Ascending aorta (tissue), 2 donors: ENCODE data around the gene TBC1D22B. TPM values are rescaled to one million over a fixed set of nuclear protein-coding genes. Genes with fewer than 3 reads are reported as not detected.
"Not testable (repeated sequence)": the region's sequence is repeated elsewhere in the genome, so short reads cannot be mapped to it uniquely, and the experiment has no call there.

Source experiments
- DNase-seq, 2 donors: peaks; one replicate each; pipeline ENCODE4 v3.0.0-alpha.2; 2019; ENCODE audit warnings: low spot score in 2 of 2
- H3K27ac ChIP-seq, 2 donors: fragments of 200-600 bp; sonication (generic); one replicate each; pipeline ENCODE4 v1.5.1; 2016 to 2017; ENCODE audit warnings: mild to moderate bottlenecking in 1 of 2
- H3K27me3 ChIP-seq: fragments of 200-600 bp; sonication (generic); one replicate; pipeline ENCODE4 v1.5.1; 2017
- H3K36me3 ChIP-seq, 2 donors: fragments of 200-600 bp; sonication (generic); one replicate each; pipeline ENCODE4 v1.5.1; 2016
- H3K4me1 ChIP-seq, 2 donors: fragments of 200-600 bp; sonication (generic); one replicate each; pipeline ENCODE4 v1.5.1; 2016 to 2017; ENCODE audit warnings: mild to moderate bottlenecking in 1 of 2
- H3K4me3 ChIP-seq, 2 donors: fragments of 200-600 bp; sonication (generic); one replicate each; pipeline ENCODE4 v1.5.1; 2016 to 2017; ENCODE audit warnings: mild to moderate bottlenecking in 1 of 2
- H3K9me3 ChIP-seq, 2 donors: fragments of 200-600 bp; sonication (generic); one replicate each; pipeline ENCODE4 v1.5.1; 2016
- intact Hi-C: fragments of 100-400 bp; cut with DNase I; formaldehyde crosslinking; loops from one replicate; pipeline ENCODE4 v1.15.1; 2023
- total RNA-seq: library from RNA; depleted of rRNA; stranded (reverse); fragments of >200 nt; gene quantifications from one replicate; pipeline ENCODE4 v1.1.0, GENCODE V29; 2016
- TF ChIP-seq, protein P1 (sequence below), 3 experiments: fragments of 200-600 bp in 2 of 3; fragments of 450-650 bp in 1 of 3; sonication (generic) in 2 of 3; IDR thresholded peaks; one replicate each; pipeline ENCODE4 v1.5.1; 2016 to 2019; ENCODE audit warnings: antibody characterized with exemption in 3 of 3, mild to moderate bottlenecking in 1 of 3, moderate library complexity in 1 of 3

The TBC1D22B gene
- total RNA-seq, 1 donor from 2014 or later, result 11.1 TPM

- H3K9me3 ChIP-seq, result no peaks in the 10 kb centered on the region
- H3K27me3 ChIP-seq, result no peaks in the 10 kb centered on the region
- intact Hi-C loops, result loop anchor here (5.0 to 10.0 kb wide), 2 partner anchors 111 to 369 kb away; partner anchors contain the start of gene CMTR1
- peak overlapping the region; percentile 38 to 77 for H3K27ac ChIP-seq
- H3K4me1 ChIP-seq, result peaks cover 0 to 20% of the 10 kb centered on the region in 2 donors
- no peak for DNase-seq
- H3K4me3 ChIP-seq, result no peak overlapping the region
- peaks cover 14 to 25% of the 10 kb centered on the region in 2 donors for H3K36me3 ChIP-seq
- TF ChIP-seq, protein P1, sequence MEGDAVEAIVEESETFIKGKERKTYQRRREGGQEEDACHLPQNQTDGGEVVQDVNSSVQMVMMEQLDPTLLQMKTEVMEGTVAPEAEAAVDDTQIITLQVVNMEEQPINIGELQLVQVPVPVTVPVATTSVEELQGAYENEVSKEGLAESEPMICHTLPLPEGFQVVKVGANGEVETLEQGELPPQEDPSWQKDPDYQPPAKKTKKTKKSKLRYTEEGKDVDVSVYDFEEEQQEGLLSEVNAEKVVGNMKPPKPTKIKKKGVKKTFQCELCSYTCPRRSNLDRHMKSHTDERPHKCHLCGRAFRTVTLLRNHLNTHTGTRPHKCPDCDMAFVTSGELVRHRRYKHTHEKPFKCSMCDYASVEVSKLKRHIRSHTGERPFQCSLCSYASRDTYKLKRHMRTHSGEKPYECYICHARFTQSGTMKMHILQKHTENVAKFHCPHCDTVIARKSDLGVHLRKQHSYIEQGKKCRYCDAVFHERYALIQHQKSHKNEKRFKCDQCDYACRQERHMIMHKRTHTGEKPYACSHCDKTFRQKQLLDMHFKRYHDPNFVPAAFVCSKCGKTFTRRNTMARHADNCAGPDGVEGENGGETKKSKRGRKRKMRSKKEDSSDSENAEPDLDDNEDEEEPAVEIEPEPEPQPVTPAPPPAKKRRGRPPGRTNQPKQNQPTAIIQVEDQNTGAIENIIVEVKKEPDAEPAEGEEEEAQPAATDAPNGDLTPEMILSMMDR (IDR thresholded peaks at IDR 0.05), result no peak
These were observed 66.0 kb downstream of the TBC1D22B start for GRCh38 chr6:37323580-37323979.

- H3K9me3 ChIP-seq, result no peaks in the 10 kb centered on the region
- no peak overlapping the region for H3K4me3 ChIP-seq
- no peaks in the 10 kb centered on the region for H3K27me3 ChIP-seq
- H3K27ac ChIP-seq, result peak overlapping the region; percentile 38 to 77
- TF ChIP-seq, protein P1 (IDR thresholded peaks at IDR 0.05), result no peak
- intact Hi-C loops, result loop anchor here (1.0 to 10.0 kb wide), 3 partner anchors 110 to 368 kb away; partner anchors contain the start of gene CMTR1
- DNase-seq, result no peak
- peaks cover 0 to 20% of the 10 kb centered on the region in 2 donors for H3K4me1 ChIP-seq
- H3K36me3 ChIP-seq, result peaks cover 18 to 19% of the 10 kb centered on the region in 2 donors
These were observed 66.8 kb downstream of the TBC1D22B start for GRCh38 chr6:37324131-37325033.

- H3K4me1 ChIP-seq, H3K9me3 ChIP-seq, H3K27ac ChIP-seq, H3K27me3 ChIP-seq, H3K4me3 ChIP-seq, intact Hi-C loops, DNase-seq: not testable (repeated sequence)
- peaks cover 15 to 31% of the 10 kb centered on the region in 2 donors for H3K36me3 ChIP-seq
These were observed 72.8 kb downstream of the TBC1D22B start for GRCh38 chr6:37330345-37330744.

GRCh38 chr6:37331047-37331446 lies 73.5 kb downstream of the TBC1D22B start:
- TF ChIP-seq, protein P1 (IDR thresholded peaks at IDR 0.05), result no peak
- no peaks in the 10 kb centered on the region for H3K4me1 ChIP-seq
- intact Hi-C loops, result no loop called here

GRCh38 chr6:37332894-37333293 lies 75.3 kb downstream of the TBC1D22B start:
- H3K4me3 ChIP-seq, result no peak overlapping the region
- H3K27ac ChIP-seq, result no peak overlapping the region
- H3K4me1 ChIP-seq, result no peaks in the 10 kb centered on the region
- H3K36me3 ChIP-seq, result peaks cover 15 to 31% of the 10 kb centered on the region in 2 donors
- no peak for DNase-seq
- no peaks in the 10 kb centered on the region for H3K9me3 ChIP-seq
- H3K27me3 ChIP-seq, result no peaks in the 10 kb centered on the region
- intact Hi-C loops, result no loop called here
- TF ChIP-seq, protein P1 (IDR thresholded peaks at IDR 0.05), result no peak

More at GRCh38 chr6:37331047-37331446, 73.5 kb downstream of the TBC1D22B start:
- no peaks in the 10 kb centered on the region for H3K9me3 ChIP-seq
- DNase-seq, result no peak
- H3K27ac ChIP-seq, result no peak overlapping the region
- no peaks in the 10 kb centered on the region for H3K27me3 ChIP-seq
- peaks cover 15 to 31% of the 10 kb centered on the region in 2 donors for H3K36me3 ChIP-seq
- no peak overlapping the region for H3K4me3 ChIP-seq

DNA sequence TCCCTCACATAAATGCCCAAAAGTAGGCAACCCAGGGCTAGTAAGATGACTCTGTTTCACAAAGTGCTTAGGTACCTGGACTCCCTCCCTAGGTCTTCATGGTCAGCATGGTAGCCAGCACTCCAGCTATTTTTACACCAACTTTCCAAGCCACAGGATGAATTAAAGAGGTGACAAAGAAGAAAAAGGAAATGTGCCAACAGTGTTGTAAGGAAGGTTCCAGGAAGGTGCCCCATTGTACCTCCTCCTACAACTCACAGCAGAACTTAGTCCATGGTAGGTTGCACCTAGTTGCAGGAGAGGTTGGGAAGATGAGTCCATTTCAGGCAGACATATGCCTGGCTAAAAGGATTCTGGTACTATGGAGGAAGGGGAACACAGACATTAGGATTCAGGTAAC lies 76.5 kb downstream of the TBC1D22B start:
- DNase-seq, result no peak
- TF ChIP-seq, protein P1 (IDR thresholded peaks at IDR 0.05), result no peak
- no peak overlapping the region for H3K27ac ChIP-seq
- H3K36me3 ChIP-seq, result peaks cover 15 to 27% of the 10 kb centered on the region in 2 donors
- no peaks in the 10 kb centered on the region for H3K9me3 ChIP-seq
- no peaks in the 10 kb centered on the region for H3K4me1 ChIP-seq
- intact Hi-C loops, result no loop called here
- no peak overlapping the region for H3K4me3 ChIP-seq
- H3K27me3 ChIP-seq, result no peaks in the 10 kb centered on the region

- H3K27ac ChIP-seq, H3K27me3 ChIP-seq, H3K36me3 ChIP-seq, H3K9me3 ChIP-seq, intact Hi-C loops, DNase-seq, H3K4me1 ChIP-seq, H3K4me3 ChIP-seq: not testable (repeated sequence)
These were observed 80.7 kb downstream of the TBC1D22B start for GRCh38 chr6:37338317-37338716.
